Hematopoietic multipotent progenitor cell treated with erythropoietin and hydrocortisone succinate and interleukin-3 and kit ligand, for 15 days (in vitro differentiated cells): ENCODE measurements around the gene KAT8.
"Not testable (repeated sequence)": the region's sequence is repeated elsewhere in the genome, so short reads cannot be mapped to it uniquely, and the experiment has no call there.

Experiments used
- DNase-seq: peaks from one replicate; pipeline ENCODE4 v3.0.0-alpha.2; 2015; ENCODE audit warnings: low spot score

The KAT8 gene

GRCh38 chr16:31132303-31132979 lies 15.0 kb downstream of the KAT8 start:
- DNase-seq: no peak

GRCh38 chr16:31133046-31133501 lies 15.6 kb downstream of the KAT8 start:
- DNase-seq: no peak

- DNase-seq: no peak
These were observed 16.7 kb downstream of the KAT8 start for GRCh38 chr16:31134091-31134571.

- DNase-seq: no peak
These were observed 17.4 kb downstream of the KAT8 start for GRCh38 chr16:31134625-31135534.

- no peak for DNase-seq
These were observed 18.2 kb downstream of the KAT8 start, which contains the start of gene PRSS8 for GRCh38 chr16:31135535-31136286. Gene PRSS8 (minus strand): TSS chr16:31135727. CDS start chr16:31135498, 229 bp downstream.

GRCh38 chr16:31136287-31136662 lies 18.8 kb downstream of the KAT8 start:
- no peak for DNase-seq

GRCh38 chr16:31136822-31137499 lies 19.5 kb downstream of the KAT8 start:
- DNase-seq: not testable (repeated sequence)

- DNase-seq: no peak
These were observed 21.4 kb downstream of the KAT8 start for GRCh38 chr16:31138621-31139578.

GRCh38 chr16:31141071-31141469 lies 23.6 kb downstream of the KAT8 start:
- DNase-seq: not testable (repeated sequence)

- no peak for DNase-seq
These were observed 24.1 kb downstream of the KAT8 start for GRCh38 chr16:31141489-31142108.

- DNase-seq: peak; percentile 97
These were observed 24.9 kb downstream of the KAT8 start for GRCh38 chr16:31142109-31143010.

- no peak for DNase-seq
These were observed 25.7 kb downstream of the KAT8 start for GRCh38 chr16:31143011-31143693.

- DNase-seq: no peak
These were observed 26.3 kb downstream of the KAT8 start for GRCh38 chr16:31143694-31144148.

GRCh38 chr16:31144418-31144817 lies 27.0 kb downstream of the KAT8 start:
- DNase-seq: not testable (repeated sequence)

- DNase-seq: no peak
These were observed 28.0 kb downstream of the KAT8 start for GRCh38 chr16:31145398-31145990.

GRCh38 chr16:31147574-31147973 lies 30.1 kb downstream of the KAT8 start:
- no peak for DNase-seq

- no peak for DNase-seq
These were observed 30.8 kb downstream of the KAT8 start for GRCh38 chr16:31148281-31148728.

- DNase-seq: no peak
These were observed 31.4 kb downstream of the KAT8 start for GRCh38 chr16:31148896-31149295.
